Cardiac fibroblast (primary cell): ENCODE measurements around the gene EMP2.

Source experiments
- DNase-seq, 2 donors: peaks; one replicate each; pipeline versions ENCODE4 v3.0.0 to v3.0.0-alpha.2; 2010; ENCODE audit warnings: low read depth in 2 of 2
- H3K4me3 ChIP-seq, 2 donors: replicated peaks in 1 of 2; 1 replicate in 1 of 2; 2 replicates in 1 of 2; pipeline ENCODE4 v1.5.1; 2011; ENCODE audit warnings: low read depth in 2 of 2, low read length in 2 of 2, mild to moderate bottlenecking in 2 of 2, moderate library complexity in 1 of 2
- TF ChIP-seq, protein P1 (sequence below): IDR thresholded peaks from one replicate; pipeline ENCODE4 v1.5.1; 2011; ENCODE audit warnings: low read depth, mild to moderate bottlenecking, low read length, inconsistent platforms

Gene EMP2

GRCh38 chr16:10501016-10501607, 79.3 kb downstream of the EMP2 start:
- no peak overlapping the region for H3K4me3 ChIP-seq
- TF ChIP-seq, protein P1, sequence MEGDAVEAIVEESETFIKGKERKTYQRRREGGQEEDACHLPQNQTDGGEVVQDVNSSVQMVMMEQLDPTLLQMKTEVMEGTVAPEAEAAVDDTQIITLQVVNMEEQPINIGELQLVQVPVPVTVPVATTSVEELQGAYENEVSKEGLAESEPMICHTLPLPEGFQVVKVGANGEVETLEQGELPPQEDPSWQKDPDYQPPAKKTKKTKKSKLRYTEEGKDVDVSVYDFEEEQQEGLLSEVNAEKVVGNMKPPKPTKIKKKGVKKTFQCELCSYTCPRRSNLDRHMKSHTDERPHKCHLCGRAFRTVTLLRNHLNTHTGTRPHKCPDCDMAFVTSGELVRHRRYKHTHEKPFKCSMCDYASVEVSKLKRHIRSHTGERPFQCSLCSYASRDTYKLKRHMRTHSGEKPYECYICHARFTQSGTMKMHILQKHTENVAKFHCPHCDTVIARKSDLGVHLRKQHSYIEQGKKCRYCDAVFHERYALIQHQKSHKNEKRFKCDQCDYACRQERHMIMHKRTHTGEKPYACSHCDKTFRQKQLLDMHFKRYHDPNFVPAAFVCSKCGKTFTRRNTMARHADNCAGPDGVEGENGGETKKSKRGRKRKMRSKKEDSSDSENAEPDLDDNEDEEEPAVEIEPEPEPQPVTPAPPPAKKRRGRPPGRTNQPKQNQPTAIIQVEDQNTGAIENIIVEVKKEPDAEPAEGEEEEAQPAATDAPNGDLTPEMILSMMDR: no peak
- DNase-seq: no peak

GRCh38 chr16:10500582-10500981, 79.8 kb downstream of the EMP2 start:
- TF ChIP-seq, protein P1: no peak
- no peak for DNase-seq
- H3K4me3 ChIP-seq: no peak overlapping the region

- no peak for DNase-seq
- H3K4me3 ChIP-seq: no peak overlapping the region
- TF ChIP-seq, protein P1: no peak
Measured at GRCh38 chr16:10497132-10498101, 83.0 kb downstream of the EMP2 start.

GRCh38 chr16:10495031-10495345, 85.4 kb downstream of the EMP2 start:
- no peak overlapping the region for H3K4me3 ChIP-seq
- no peak for DNase-seq
- TF ChIP-seq, protein P1: no peak

- no peak for DNase-seq
- no peak overlapping the region for H3K4me3 ChIP-seq
- TF ChIP-seq, protein P1: no peak
Measured at GRCh38 chr16:10494343-10495030, 85.9 kb downstream of the EMP2 start.

DNA sequence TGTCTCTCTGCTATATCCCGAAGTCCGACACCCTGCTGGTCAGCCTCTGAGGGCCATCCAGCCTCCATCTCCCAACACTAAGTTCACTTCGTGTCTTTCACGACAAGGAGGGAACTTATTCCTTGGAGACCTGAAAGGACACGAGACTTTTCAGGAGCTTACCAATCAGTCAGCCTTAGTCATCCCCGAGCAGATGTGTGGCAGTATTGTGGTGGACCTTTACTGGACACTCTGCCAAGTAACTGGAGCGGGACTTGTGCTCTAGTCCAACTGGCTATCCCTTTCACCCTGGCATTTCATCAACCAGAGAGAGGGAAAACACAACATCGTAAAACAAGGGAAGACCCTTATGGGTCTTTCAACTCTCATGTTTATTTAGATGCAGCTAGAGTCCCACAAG, 87.1 kb downstream of the EMP2 start:
- H3K4me3 ChIP-seq: no peak overlapping the region
- DNase-seq: no peak
- TF ChIP-seq, protein P1: no peak
